Measurements from ENCODE around the gene C6orf89.
"Not testable (repeated sequence)": the region's sequence is repeated elsewhere in the genome, so short reads cannot be mapped to it uniquely, and the experiment has no call there.

GRCh38 chr6:36949076-36949475, 63.3 kb downstream of the C6orf89 start:
- TF ChIP-seq CTCF, POLR2AphosphoS5 (IDR thresholded peaks at IDR 0.05): not testable (repeated sequence)
